Adrenal gland (tissue), 12 donors: Measurements from ENCODE around the gene SLC24A3. TPM values are rescaled to one million over a fixed set of nuclear protein-coding genes. Genes with fewer than 3 reads are reported as not detected.

ENCODE experiments used
- DNase-seq, 7 donors: peaks; one replicate each; pipeline ENCODE4 v3.0.0-alpha.2; 2019 to 2020
- H3K27ac ChIP-seq, 5 donors: fragments of 200-600 bp; sonication (generic) in 4 of 5; 1 replicate in 3 of 5; 2 replicates in 2 of 5; pipeline versions ENCODE4 v1.5.1 to v1.8.0; 2016 to 2020; ENCODE audit warnings: mild to moderate bottlenecking in 1 of 5
- H3K27me3 ChIP-seq: fragments of 200-600 bp; 2 replicates; pipeline ENCODE4 v1.8.0; 2021
- H3K36me3 ChIP-seq, 2 donors: fragments of 200-600 bp; replicated peaks in 1 of 2; 1 replicate in 1 of 2; 2 replicates in 1 of 2; pipeline versions ENCODE4 v1.5.1 to v1.8.0; 2018 to 2022
- H3K4me1 ChIP-seq, 2 donors: fragments of 200-600 bp; replicated peaks in 1 of 2; 1 replicate in 1 of 2; 2 replicates in 1 of 2; pipeline versions ENCODE4 v1.5.1 to v1.8.0; 2018 to 2021
- H3K4me3 ChIP-seq, 4 donors: fragments of 200-600 bp; sonication (generic) in 3 of 4; one replicate each; pipeline ENCODE4 v1.5.1; 2016 to 2018
- H3K9me3 ChIP-seq, 3 donors: fragments of 200-600 bp; sonication (generic) in 1 of 3; replicated peaks in 1 of 3; 1 replicate in 2 of 3; 2 replicates in 1 of 3; pipeline versions ENCODE4 v1.5.1 to v1.8.0; 2016 to 2021
- CTCF ChIP-seq, 6 experiments: fragments of 450-650 bp in 4 of 6; fragments of 200-600 bp in 2 of 6; sonication (generic) in 1 of 6; IDR thresholded peaks; 1 replicate in 5 of 6; 2 replicates in 1 of 6; pipeline versions ENCODE4 v1.5.1 to v1.8.0; 2016 to 2021; ENCODE audit warnings: antibody characterized with exemption in 6 of 6, mild to moderate bottlenecking in 2 of 6, moderate library complexity in 1 of 6
- POLR2A ChIP-seq, 2 donors: fragments of 450-650 bp; IDR thresholded peaks; one replicate each; pipeline ENCODE4 v1.6.1; 2017; ENCODE audit warnings: antibody characterized with exemption in 2 of 2, mild to moderate bottlenecking in 2 of 2, moderate library complexity in 1 of 2
- WGBS, 4 donors: extraction: QIAGEN DNeasy Blood & Tissue Kit in 2 of 4; methylation state at CpG; one replicate each; pipeline versions ENCODE4 v1.1.5 to v1.1.7; 2013 to 2017; 5-methylcytosine and 5-hydroxymethylcytosine counted together
- intact Hi-C, 2 donors: fragments of 100-400 bp; cut with DNase I; formaldehyde crosslinking; loops; one replicate each; pipeline versions ENCODE4 v1.14.1 to v1.15.0; 2022 to 2023
- polyA plus RNA-seq, 3 donors: library from polyadenylated mRNA; stranded (reverse); fragments of 200-250 nt in 2 of 3; fragments of 350-450 nt in 1 of 3; fragmentation: Illumina TruSeq in 1 of 3; extraction: RNeasy Lipid Tissue Mini Kit (QIAGEN cat#74804) in 1 of 3; gene quantifications; one replicate each; pipeline ENCODE4 v1.2.3, GENCODE V29; 2013 to 2014
- total RNA-seq, 9 donors: library from RNA; depleted of rRNA in 4 of 9; stranded (reverse); fragments of >200 nt in 4 of 9; fragments of 120-200 nt in 1 of 9; fragmentation: NEBNext Ultra II Directional in 1 of 9; extraction: Animal tissue kit (Norgen Biotek cat#: 25700) in 1 of 9; gene quantifications; one replicate each; pipeline versions ENCODE4 v1.1.0 to v1.2.4, GENCODE V29; 2013 to 2023
- donor health status: healthy with polysubstance abuse.
- donor health status: Bipolar disorder and iron deficiency.
- donor health status: DM: yes; HTN: yes; CAD: no.
- donor health status: DM: no; HTN: no; CAD: no.
- donor health status: DM: no; HTN: no; CAD: no.
- donor health status: DM: yes; HTN: yes; CAD: no.

Gene SLC24A3
- total and polyA plus RNA-seq, 12 donors: 0.89 to 44.4 (median 2.7) TPM

GRCh38 chr20:19241440-19241839, 29.0 kb downstream of the SLC24A3 start:
- Histone ChIP-seq H3K9me3 (no peaks in the 10 kb centered on the region), H3K27me3 (peaks cover 3% of the 10 kb centered on the region), H3K4me3 (no peak overlapping the region), H3K4me1 (no peaks in the 10 kb centered on the region), H3K27ac (peak overlapping the region in 1 of 5 donors; percentile 6), H3K36me3 (no peaks in the 10 kb centered on the region)
- intact Hi-C loops: no loop called here
- peak in 2 of 7 donors; percentile 26 to 32 for DNase-seq
- WGBS, 4 donors: 53 to 67% (median 57%) methylated on average over 13 of the region's 13 CpGs
- TF ChIP-seq CTCF (IDR thresholded peaks at IDR 0.05): no peak
- TF ChIP-seq POLR2A (IDR thresholded peaks at IDR 0.05): no peak

GRCh38 chr20:19244291-19244690, 31.8 kb downstream of the SLC24A3 start:
- Histone ChIP-seq H3K27me3 (no peaks in the 10 kb centered on the region), H3K9me3 (no peaks in the 10 kb centered on the region), H3K27ac (no peak overlapping the region), H3K36me3 (no peaks in the 10 kb centered on the region), H3K4me3 (no peak overlapping the region), H3K4me1 (no peaks in the 10 kb centered on the region)
- 87 to 94% (median 90%) methylated on average over 8 of the region's 8 CpGs for WGBS, 4 donors
- TF ChIP-seq CTCF (IDR thresholded peaks at IDR 0.05) (no peak), POLR2A (IDR thresholded peaks at IDR 0.05) (no peak)
- DNase-seq: no peak
- intact Hi-C loops: no loop called here

GRCh38 chr20:19249106-19249879, 36.9 kb downstream of the SLC24A3 start:
- no peaks in the 10 kb centered on the region for H3K27me3 ChIP-seq
- no peak for DNase-seq
- intact Hi-C loops: no loop called here
- H3K4me1 ChIP-seq: no peaks in the 10 kb centered on the region
- WGBS, 4 donors: 67 to 79% (median 74%) methylated on average over 6 of the region's 6 CpGs
- H3K36me3 ChIP-seq: no peaks in the 10 kb centered on the region
- no peak overlapping the region for H3K4me3 ChIP-seq
- H3K27ac ChIP-seq: no peak overlapping the region
- H3K9me3 ChIP-seq: no peaks in the 10 kb centered on the region
- TF ChIP-seq CTCF (IDR thresholded peaks at IDR 0.05): no peak

GRCh38 chr20:19250346-19250745, 37.9 kb downstream of the SLC24A3 start:
- Histone ChIP-seq H3K36me3 (no peaks in the 10 kb centered on the region), H3K27ac (no peak overlapping the region), H3K27me3 (no peaks in the 10 kb centered on the region), H3K9me3 (no peaks in the 10 kb centered on the region), H3K4me1 (no peaks in the 10 kb centered on the region), H3K4me3 (no peak overlapping the region)
- intact Hi-C loops: no loop called here
- TF ChIP-seq POLR2A (IDR thresholded peaks at IDR 0.05): no peak
- no peak for TF ChIP-seq CTCF (IDR thresholded peaks at IDR 0.05)
- no peak for DNase-seq
